ENCODE data around the gene SERPINE1. TPM values are rescaled to one million over a fixed set of nuclear protein-coding genes. Genes with fewer than 3 reads are reported as not detected.
"Not testable (repeated sequence)": the region's sequence is repeated elsewhere in the genome, so short reads cannot be mapped to it uniquely, and the experiment has no call there.

The SERPINE1 gene
- total and polyA plus RNA-seq, 3 experiments from 2014 or later: 0.31 to 0.44 TPM; not detected in 1

DNA sequence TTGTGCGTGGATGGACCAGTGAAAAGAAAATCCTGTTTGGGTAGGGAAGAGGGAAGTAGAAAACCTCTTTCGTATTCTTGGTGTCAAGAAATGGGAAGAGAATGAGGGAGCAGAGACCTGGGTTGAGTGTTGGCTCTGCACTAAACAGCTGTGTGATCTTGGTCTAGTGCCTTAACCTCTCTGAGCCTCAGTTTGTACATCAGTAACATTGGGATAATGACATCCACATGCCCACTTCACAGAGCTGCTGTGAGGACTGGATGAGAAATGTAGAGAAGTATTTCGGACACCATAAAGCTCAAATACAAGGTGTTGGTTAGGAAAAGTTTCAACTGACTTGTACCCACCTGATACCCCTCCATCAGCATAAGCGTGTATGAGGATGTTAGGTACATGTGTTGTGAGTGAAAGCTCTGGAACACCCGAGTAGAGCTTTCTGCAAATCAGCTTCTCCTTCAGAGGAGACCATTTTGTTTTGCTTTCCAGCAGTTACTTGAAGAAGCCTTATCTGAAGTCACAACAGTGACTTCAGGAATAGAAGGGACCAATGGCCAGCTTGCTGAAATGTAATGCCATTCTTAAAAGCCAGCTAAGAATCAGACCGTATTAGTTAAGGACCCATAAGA lies 30.5 kb upstream of the SERPINE1 start:
- Mint-ChIP-seq H3K4me1 (peaks cover 8 to 34% (median 22%) of the 10 kb centered on the region in 3 donors), H3K27ac (peak overlapping the region in 1 of 8 donors; percentile 69), H3K36me3 (peaks cover 0 to 15% (median 0%) of the 10 kb centered on the region in 3 donors), H3K9me3 (no peaks in the 10 kb centered on the region), H3K27me3 (peaks cover under 1 to 11% of the 10 kb centered on the region in 2 donors), H3K4me3 (no peak overlapping the region)
- H3K27ac ChIP-seq (ENCODE audit: low read depth, low read length): no peak overlapping the region
- no peaks in the 10 kb centered on the region for H3K9me3 ChIP-seq (ENCODE audit: low read length)
- H3K4me3 ChIP-seq (ENCODE audit: low read length): no peak overlapping the region
- ChIA-PET POLR2A (interaction anchor here (0.6 kb wide), 1 partner anchor 247 kb away, joined by 4 read pairs; no protein-coding TSS in a partner anchor), CTCF (interaction anchor here (1.3 kb wide), 1 partner anchor 19 kb away, joined by 4 read pairs; no protein-coding TSS in a partner anchor)
- no peak for DNase-seq
- no peaks in the 10 kb centered on the region for H3K36me3 ChIP-seq (ENCODE audit: insufficient read depth, low read length)
- peaks cover 7% of the 10 kb centered on the region for H3K4me1 ChIP-seq (ENCODE audit: insufficient read depth, low read length)
- peaks cover 4% of the 10 kb centered on the region for H3K27me3 ChIP-seq (ENCODE audit: insufficient read depth, low read length, poor library complexity, severe bottlenecking)

DNA sequence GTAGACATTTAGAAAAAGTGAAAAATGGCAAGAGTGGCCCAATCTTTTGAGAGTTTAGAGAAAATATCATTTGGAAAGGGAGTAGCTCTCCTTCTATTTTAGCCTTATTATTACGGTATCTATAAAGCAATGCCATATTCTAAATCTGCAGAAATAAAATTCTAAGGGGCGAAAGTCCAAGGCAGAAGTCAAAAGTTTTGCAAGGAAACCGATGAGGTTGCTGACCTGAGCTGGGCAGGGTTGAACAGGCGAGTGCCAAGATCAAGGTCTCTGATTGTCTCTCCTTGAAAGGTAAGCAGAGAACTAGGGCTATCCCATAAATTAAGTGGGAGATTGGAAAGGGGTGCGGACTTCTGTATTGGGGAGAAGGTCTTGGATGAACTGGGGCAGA lies 30.0 kb upstream of the SERPINE1 start:
- ChIA-PET CTCF (interaction anchor here (1.3 kb wide), 1 partner anchor 19 kb away, joined by 4 read pairs; no protein-coding TSS in a partner anchor), POLR2A (interaction anchor here (0.6 kb wide), 1 partner anchor 248 kb away, joined by 4 read pairs; no protein-coding TSS in a partner anchor)
- H3K4me3 ChIP-seq (ENCODE audit: low read length): no peak overlapping the region
- Mint-ChIP-seq H3K36me3 (peaks cover 0 to 10% (median 0%) of the 10 kb centered on the region in 3 donors), H3K9me3 (no peaks in the 10 kb centered on the region), H3K27ac (peak overlapping the region in 1 of 8 donors; percentile 69), H3K27me3 (peaks cover 3 to 16% of the 10 kb centered on the region in 2 donors), H3K4me1 (peaks cover 8 to 34% (median 22%) of the 10 kb centered on the region in 3 donors), H3K4me3 (no peak overlapping the region)
- H3K4me1 ChIP-seq (ENCODE audit: insufficient read depth, low read length): peaks cover 7% of the 10 kb centered on the region
- H3K36me3 ChIP-seq (ENCODE audit: insufficient read depth, low read length): no peaks in the 10 kb centered on the region
- peaks cover 5% of the 10 kb centered on the region for H3K27me3 ChIP-seq (ENCODE audit: insufficient read depth, low read length, poor library complexity, severe bottlenecking)
- H3K27ac ChIP-seq (ENCODE audit: low read depth, low read length): no peak overlapping the region
- DNase-seq: no peak
- no peaks in the 10 kb centered on the region for H3K9me3 ChIP-seq (ENCODE audit: low read length)

- no peak overlapping the region for H3K27ac Mint-ChIP-seq
- no peaks in the 10 kb centered on the region for H3K9me3 Mint-ChIP-seq
- H3K27me3 ChIP-seq (ENCODE audit: insufficient read depth, low read length, poor library complexity, severe bottlenecking): peaks cover 5% of the 10 kb centered on the region
- DNase-seq: no peak
- POLR2A ChIA-PET: no interaction called here
- H3K27ac ChIP-seq (ENCODE audit: low read depth, low read length): no peak overlapping the region
- H3K36me3 ChIP-seq (ENCODE audit: insufficient read depth, low read length): no peaks in the 10 kb centered on the region
- peaks cover 8 to 34% (median 22%) of the 10 kb centered on the region in 3 donors for H3K4me1 Mint-ChIP-seq
- peaks cover 7% of the 10 kb centered on the region for H3K4me1 ChIP-seq (ENCODE audit: insufficient read depth, low read length)
- CTCF ChIA-PET: no interaction called here
- H3K27me3 Mint-ChIP-seq: peaks cover 3 to 18% of the 10 kb centered on the region in 2 donors
- peaks cover 0 to 7% (median 0%) of the 10 kb centered on the region in 3 donors for H3K36me3 Mint-ChIP-seq
- H3K4me3 ChIP-seq (ENCODE audit: low read length): no peak overlapping the region
- no peak overlapping the region for H3K4me3 Mint-ChIP-seq
- no peaks in the 10 kb centered on the region for H3K9me3 ChIP-seq (ENCODE audit: low read length)
Measured at GRCh38 chr7:101097561-101097960, 29.3 kb upstream of the SERPINE1 start.

DNA sequence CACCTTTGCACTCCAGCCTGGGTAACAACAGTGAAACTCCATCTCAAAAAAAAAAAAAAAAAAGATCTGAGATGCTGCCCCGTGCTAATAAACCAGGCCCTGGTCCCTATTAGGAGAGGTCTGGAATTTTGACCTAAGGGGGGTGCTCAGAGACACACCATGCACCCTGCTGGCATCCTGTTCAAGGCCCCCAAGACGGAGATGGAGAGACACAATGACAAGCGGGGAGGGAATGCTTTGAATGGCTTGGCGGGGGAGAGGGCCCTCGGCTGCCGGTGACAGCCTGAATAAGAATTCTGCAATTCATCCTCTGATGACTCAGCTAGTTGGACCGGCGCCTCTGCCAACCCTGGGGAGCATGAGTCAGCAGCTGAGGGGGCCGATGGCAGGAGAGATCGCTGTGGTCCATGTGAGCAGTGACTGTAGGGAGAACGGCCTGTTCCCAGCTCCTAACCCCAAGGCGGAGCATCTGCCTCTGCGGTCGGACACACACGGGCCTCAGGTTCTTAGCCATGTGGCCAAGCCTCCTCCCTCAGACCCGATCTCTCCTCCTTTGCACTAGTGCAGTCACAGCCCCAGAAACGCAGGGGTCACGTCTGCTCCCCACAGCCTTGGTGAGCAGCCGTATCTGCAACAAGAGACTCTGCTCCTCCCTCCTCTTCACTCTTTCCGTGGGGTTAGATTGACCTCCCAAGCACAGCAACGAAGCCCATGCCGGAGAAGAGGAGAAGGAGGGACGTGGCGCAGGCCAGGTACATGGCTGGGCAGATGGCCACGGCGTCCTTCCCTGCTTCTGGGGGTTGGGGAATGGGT lies 26.7 kb upstream of the SERPINE1 start:
- Histone ChIP-seq H3K27me3 (ENCODE audit: insufficient read depth, low read length, poor library complexity, severe bottlenecking) (peaks cover 5% of the 10 kb centered on the region), H3K4me3 (ENCODE audit: low read length) (no peak overlapping the region), H3K36me3 (ENCODE audit: insufficient read depth, low read length) (no peaks in the 10 kb centered on the region), H3K27ac (ENCODE audit: low read depth, low read length) (peak overlapping the region; percentile 38), H3K4me1 (ENCODE audit: insufficient read depth, low read length) (peaks cover 7% of the 10 kb centered on the region), H3K9me3 (ENCODE audit: low read length) (no peaks in the 10 kb centered on the region)
- H3K36me3 Mint-ChIP-seq: peaks cover 0 to 4% (median 0%) of the 10 kb centered on the region in 3 donors
- POLR2A ChIA-PET: no interaction called here
- peaks cover 5 to 26% (median 15%) of the 10 kb centered on the region in 3 donors for H3K4me1 Mint-ChIP-seq
- H3K27me3 Mint-ChIP-seq: peaks cover 12 to 33% of the 10 kb centered on the region in 2 donors
- H3K9me3 Mint-ChIP-seq: no peaks in the 10 kb centered on the region
- H3K4me3 Mint-ChIP-seq: no peak overlapping the region
- CTCF ChIA-PET: interaction anchor here (1.4 kb wide), 1 partner anchor 143 kb away, joined by 3 read pairs; no protein-coding TSS in a partner anchor
- peak overlapping the region in 2 of 8 donors; percentile 23 to 58 for H3K27ac Mint-ChIP-seq
- DNase-seq: no peak

DNA sequence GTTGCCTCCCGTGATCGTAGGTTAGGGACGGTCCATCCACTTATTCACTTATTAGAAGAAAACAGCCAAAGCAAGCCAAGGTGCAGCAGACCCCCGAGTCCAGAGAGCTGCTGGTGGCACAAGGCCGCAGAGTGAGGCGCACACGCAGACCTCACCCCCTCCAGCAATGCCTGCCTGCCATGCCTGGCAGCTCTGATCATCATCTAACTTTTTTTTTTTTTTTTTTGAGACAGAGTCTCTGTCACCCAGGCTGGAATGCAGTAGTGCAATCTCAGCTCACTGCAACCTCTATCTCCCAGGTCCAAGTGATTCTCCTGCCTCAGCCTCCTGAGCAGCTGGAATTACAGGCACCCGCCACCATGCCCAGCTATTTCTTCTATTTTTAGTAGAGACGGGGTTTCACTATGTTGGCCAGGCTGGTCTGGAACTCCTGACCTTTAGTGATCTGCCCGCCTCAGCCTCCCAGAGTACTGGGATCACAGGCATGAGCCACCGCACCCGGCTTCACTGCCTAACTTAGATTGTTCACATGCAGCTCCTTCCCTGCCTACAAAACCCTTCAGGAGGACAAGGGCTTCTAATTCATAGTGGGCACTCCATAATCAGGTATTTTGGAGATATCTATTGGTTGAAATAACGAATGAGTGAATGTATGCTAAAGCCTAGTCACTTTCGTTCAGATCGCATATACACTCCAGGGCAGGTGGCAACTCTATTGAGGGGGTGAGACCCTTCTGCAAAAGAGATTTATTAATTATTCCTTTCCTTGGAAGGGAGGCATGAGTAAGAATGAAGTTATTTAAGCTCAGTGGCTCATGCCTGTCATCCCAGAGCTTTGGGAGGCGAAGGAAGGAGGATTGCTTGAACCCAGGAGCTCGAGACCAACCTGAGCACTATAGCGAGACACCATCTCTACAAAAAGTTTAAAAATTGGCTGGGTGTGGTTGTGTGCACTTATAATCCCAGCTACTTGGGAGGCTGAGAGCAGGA lies 25.8 kb upstream of the SERPINE1 start:
- H3K4me1 Mint-ChIP-seq: peaks cover 1 to 21% (median 14%) of the 10 kb centered on the region in 3 donors
- peak overlapping the region; percentile 38 for H3K27ac ChIP-seq (ENCODE audit: low read depth, low read length)
- no peak overlapping the region for H3K4me3 Mint-ChIP-seq
- no peak for DNase-seq
- POLR2A ChIA-PET: interaction anchor here (0.7 kb wide), 1 partner anchor 18 kb away, joined by 5 read pairs; no protein-coding TSS in a partner anchor
- H3K4me1 ChIP-seq (ENCODE audit: insufficient read depth, low read length): peaks cover 7% of the 10 kb centered on the region
- CTCF ChIA-PET: interaction anchor here (1.4 kb wide), 1 partner anchor 142 kb away, joined by 3 read pairs; no protein-coding TSS in a partner anchor
- peaks cover 0 to 4% (median 0%) of the 10 kb centered on the region in 3 donors for H3K36me3 Mint-ChIP-seq
- H3K4me3 ChIP-seq (ENCODE audit: low read length): no peak overlapping the region
- H3K9me3 ChIP-seq (ENCODE audit: low read length): no peaks in the 10 kb centered on the region
- H3K27me3 ChIP-seq (ENCODE audit: insufficient read depth, low read length, poor library complexity, severe bottlenecking): peaks cover 5% of the 10 kb centered on the region
- no peaks in the 10 kb centered on the region for H3K36me3 ChIP-seq (ENCODE audit: insufficient read depth, low read length)
- no peaks in the 10 kb centered on the region for H3K9me3 Mint-ChIP-seq
- peaks cover 12 to 34% of the 10 kb centered on the region in 2 donors for H3K27me3 Mint-ChIP-seq
- no peak overlapping the region for H3K27ac Mint-ChIP-seq

DNA sequence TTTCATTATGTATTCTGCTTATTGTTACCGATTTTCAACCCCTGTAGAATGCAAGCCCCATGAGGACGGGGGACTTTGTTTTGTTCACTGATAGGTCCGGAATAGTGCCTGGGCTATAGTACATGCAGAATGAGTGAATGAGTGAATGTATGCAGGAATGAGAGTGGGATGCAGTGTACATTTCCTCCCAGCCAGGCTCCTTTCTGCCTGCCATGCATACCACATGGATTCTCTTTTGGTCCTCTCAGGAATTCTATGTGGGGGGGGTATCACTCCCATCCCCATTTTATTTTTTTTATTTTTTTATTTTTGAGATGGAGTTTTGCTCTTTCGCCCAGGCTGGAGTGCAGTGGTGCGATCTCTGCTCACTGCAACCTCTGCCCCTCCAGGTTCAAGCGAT lies 24.9 kb upstream of the SERPINE1 start:
- Histone ChIP-seq H3K4me3 (ENCODE audit: low read length) (no peak overlapping the region), H3K36me3 (ENCODE audit: insufficient read depth, low read length) (no peaks in the 10 kb centered on the region), H3K9me3 (ENCODE audit: low read length) (no peaks in the 10 kb centered on the region), H3K27me3 (ENCODE audit: insufficient read depth, low read length, poor library complexity, severe bottlenecking) (peaks cover 5% of the 10 kb centered on the region), H3K4me1 (ENCODE audit: insufficient read depth, low read length) (peaks cover 7% of the 10 kb centered on the region), H3K27ac (ENCODE audit: low read depth, low read length) (no peak overlapping the region)
- DNase-seq: no peak
- Mint-ChIP-seq H3K4me1 (peaks cover 1 to 12% (median 8%) of the 10 kb centered on the region in 3 donors), H3K36me3 (peaks cover 0 to 4% (median 0%) of the 10 kb centered on the region in 3 donors), H3K27ac (no peak overlapping the region), H3K9me3 (no peaks in the 10 kb centered on the region), H3K27me3 (peaks cover 12 to 38% of the 10 kb centered on the region in 2 donors), H3K4me3 (peak overlapping the region in 1 of 7 donors; percentile 7)
- ChIA-PET POLR2A (no interaction called here), CTCF (interaction anchor here (1.4 kb wide), 1 partner anchor 142 kb away, joined by 3 read pairs; no protein-coding TSS in a partner anchor)

- CTCF ChIA-PET: interaction anchor here (0.6 kb wide), 1 partner anchor 26 kb away, joined by 3 read pairs; no protein-coding TSS in a partner anchor
- H3K9me3 Mint-ChIP-seq; H3K4me3 ChIP-seq (ENCODE audit: low read length); POLR2A ChIA-PET; H3K27ac ChIP-seq (ENCODE audit: low read depth, low read length); H3K27ac Mint-ChIP-seq; H3K4me3 Mint-ChIP-seq; DNase-seq; H3K36me3 ChIP-seq (ENCODE audit: insufficient read depth, low read length); H3K27me3 ChIP-seq (ENCODE audit: insufficient read depth, low read length, poor library complexity, severe bottlenecking); H3K36me3 Mint-ChIP-seq; H3K4me1 ChIP-seq (ENCODE audit: insufficient read depth, low read length); H3K9me3 ChIP-seq (ENCODE audit: low read length): not testable (repeated sequence)
- Mint-ChIP-seq H3K4me1 (peaks cover 0 to 11% (median 1%) of the 10 kb centered on the region in 3 donors), H3K27me3 (peaks cover 17 to 50% of the 10 kb centered on the region in 2 donors)
Measured at GRCh38 chr7:101103701-101104100, 23.2 kb upstream of the SERPINE1 start.
